ENCODE data around the gene MLLT6.

The MLLT6 gene

GRCh38 chr17:38738686-38739085 is 33.6 kb downstream of the MLLT6 start:
- H3K27me3 ChIP-seq: no peaks in the 10 kb centered on the region

DNA sequence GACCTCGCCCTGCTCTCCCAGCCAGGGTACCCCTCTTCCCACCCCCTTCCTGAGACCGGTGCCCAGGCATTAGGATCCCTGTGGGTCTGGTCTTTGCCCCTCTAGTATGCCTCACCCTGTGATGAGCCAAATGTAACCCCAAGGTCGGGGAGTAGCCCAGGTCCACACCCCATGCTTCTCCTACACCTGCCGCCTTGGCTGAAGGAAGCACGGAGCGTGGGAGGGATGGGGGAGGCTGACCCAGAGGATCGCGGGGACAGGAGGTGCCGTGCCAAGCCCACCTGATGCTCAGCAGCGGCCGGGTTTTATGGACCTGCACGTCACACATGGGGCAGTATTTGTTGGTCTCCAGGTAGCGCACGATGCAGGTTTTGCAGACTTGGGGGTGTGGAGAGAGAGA is 34.2 kb downstream of the MLLT6 start:
- no peak overlapping the region for H3K27ac ChIP-seq
- peaks cover 0 to 36% (median 13%) of the 10 kb centered on the region in 4 donors for H3K4me1 ChIP-seq
- intact Hi-C loops (cut with DNase I; ENCODE audit: low total_unique reads): loop anchor here (10.0 kb wide), 1 partner anchor 385 kb away; the partner anchor contains the start of gene SOCS7
- DNase-seq: no peak
- H3K9me3 ChIP-seq: no peaks in the 10 kb centered on the region
- TF ChIP-seq, protein P1, sequence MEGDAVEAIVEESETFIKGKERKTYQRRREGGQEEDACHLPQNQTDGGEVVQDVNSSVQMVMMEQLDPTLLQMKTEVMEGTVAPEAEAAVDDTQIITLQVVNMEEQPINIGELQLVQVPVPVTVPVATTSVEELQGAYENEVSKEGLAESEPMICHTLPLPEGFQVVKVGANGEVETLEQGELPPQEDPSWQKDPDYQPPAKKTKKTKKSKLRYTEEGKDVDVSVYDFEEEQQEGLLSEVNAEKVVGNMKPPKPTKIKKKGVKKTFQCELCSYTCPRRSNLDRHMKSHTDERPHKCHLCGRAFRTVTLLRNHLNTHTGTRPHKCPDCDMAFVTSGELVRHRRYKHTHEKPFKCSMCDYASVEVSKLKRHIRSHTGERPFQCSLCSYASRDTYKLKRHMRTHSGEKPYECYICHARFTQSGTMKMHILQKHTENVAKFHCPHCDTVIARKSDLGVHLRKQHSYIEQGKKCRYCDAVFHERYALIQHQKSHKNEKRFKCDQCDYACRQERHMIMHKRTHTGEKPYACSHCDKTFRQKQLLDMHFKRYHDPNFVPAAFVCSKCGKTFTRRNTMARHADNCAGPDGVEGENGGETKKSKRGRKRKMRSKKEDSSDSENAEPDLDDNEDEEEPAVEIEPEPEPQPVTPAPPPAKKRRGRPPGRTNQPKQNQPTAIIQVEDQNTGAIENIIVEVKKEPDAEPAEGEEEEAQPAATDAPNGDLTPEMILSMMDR (IDR thresholded peaks at IDR 0.05): no peak
- no peak overlapping the region for H3K4me3 ChIP-seq
- H3K36me3 ChIP-seq: peaks cover 0 to 54% (median 46%) of the 10 kb centered on the region in 3 donors
- H3K27me3 ChIP-seq: no peaks in the 10 kb centered on the region

More at GRCh38 chr17:38738686-38739085, 33.6 kb downstream of the MLLT6 start:
- Histone ChIP-seq H3K36me3 (peaks cover under 1 to 59% (median 51%) of the 10 kb centered on the region in 3 donors), H3K4me3 (no peak overlapping the region), H3K27ac (no peak overlapping the region), H3K9me3 (no peaks in the 10 kb centered on the region), H3K4me1 (peaks cover 0 to 34% (median 13%) of the 10 kb centered on the region in 4 donors)
- no peak for DNase-seq
- intact Hi-C loops (cut with DNase I; ENCODE audit: low total_unique reads): loop anchor here (10.0 kb wide), 1 partner anchor 384 kb away; the partner anchor contains the start of gene SOCS7
- TF ChIP-seq, protein P1 (IDR thresholded peaks at IDR 0.05): no peak

DNA sequence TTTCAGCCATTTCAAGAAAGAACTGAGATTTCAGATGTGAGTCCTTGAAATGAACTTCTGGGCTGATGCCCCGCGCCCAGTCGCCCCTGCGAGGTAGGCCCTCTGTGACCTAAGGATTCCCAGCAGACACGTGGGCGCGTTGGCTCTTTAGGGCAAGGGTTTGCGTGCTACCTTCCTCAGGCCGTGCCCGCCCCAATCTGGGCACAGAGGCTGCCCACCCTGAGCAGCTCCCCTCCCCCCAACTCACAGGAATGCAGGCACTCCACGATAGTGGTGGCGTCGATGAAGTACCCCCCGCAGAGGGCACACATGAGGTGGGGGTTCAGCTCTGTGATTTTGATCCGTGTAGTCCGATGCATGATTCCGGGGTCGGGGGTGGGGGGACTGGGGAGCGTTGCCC is 35.0 kb downstream of the MLLT6 start:
- intact Hi-C loops (cut with DNase I; ENCODE audit: low total_unique reads): no loop called here
- H3K27ac ChIP-seq: no peak overlapping the region
- peaks cover 0 to 34% (median 12%) of the 10 kb centered on the region in 4 donors for H3K4me1 ChIP-seq
- H3K4me3 ChIP-seq: no peak overlapping the region
- no peaks in the 10 kb centered on the region for H3K9me3 ChIP-seq
- TF ChIP-seq, protein P1 (IDR thresholded peaks at IDR 0.05): no peak
- DNase-seq: no peak
- peaks cover 0 to 52% (median 44%) of the 10 kb centered on the region in 3 donors for H3K36me3 ChIP-seq
- no peaks in the 10 kb centered on the region for H3K27me3 ChIP-seq

DNA sequence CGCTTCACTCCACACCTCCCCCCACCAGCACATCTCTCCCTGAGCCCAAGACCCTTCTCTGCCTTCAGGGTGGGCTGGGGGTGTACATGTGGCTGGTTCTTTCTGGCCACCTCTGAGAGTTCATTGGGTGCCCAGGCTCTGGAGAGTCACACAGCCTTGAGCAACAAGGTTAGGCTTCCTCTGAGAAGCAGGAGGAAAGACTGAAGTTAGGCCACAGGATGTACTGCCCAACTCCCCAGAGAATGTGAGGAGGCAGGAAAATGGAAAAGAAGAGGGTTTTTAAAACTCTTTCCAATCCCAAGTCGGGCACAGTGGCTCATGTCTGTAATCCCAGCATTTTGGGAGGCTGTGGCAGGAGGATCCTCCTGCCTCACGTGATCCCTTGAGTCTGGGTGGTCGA is 35.7 kb downstream of the MLLT6 start:
- Histone ChIP-seq H3K4me3 (no peak overlapping the region), H3K9me3 (no peaks in the 10 kb centered on the region), H3K27me3 (no peaks in the 10 kb centered on the region), H3K36me3 (peaks cover 0 to 45% (median 40%) of the 10 kb centered on the region in 3 donors), H3K27ac (peak overlapping the region; percentile 12 to 72), H3K4me1 (peaks cover 0 to 30% (median 7%) of the 10 kb centered on the region in 4 donors)
- intact Hi-C loops (cut with DNase I; ENCODE audit: low total_unique reads): no loop called here
- TF ChIP-seq, protein P1 (IDR thresholded peaks at IDR 0.05): no peak
- DNase-seq: no peak

- Histone ChIP-seq H3K4me1 (peaks cover 0 to 37% (median 12%) of the 10 kb centered on the region in 4 donors), H3K27me3 (no peaks in the 10 kb centered on the region), H3K27ac (peak overlapping the region; percentile 72 to 77), H3K36me3 (peaks cover 0 to 38% (median 33%) of the 10 kb centered on the region in 3 donors), H3K9me3 (no peaks in the 10 kb centered on the region), H3K4me3 (no peak overlapping the region)
- intact Hi-C loops (cut with DNase I; ENCODE audit: low total_unique reads): no loop called here
- TF ChIP-seq, protein P1 (IDR thresholded peaks at IDR 0.05): no peak
- no peak for DNase-seq
These were observed 36.4 kb downstream of the MLLT6 start for GRCh38 chr17:38741461-38741860.

Data from tibial artery (tissue), 4 donors.